IPS-20b (cell line): ENCODE data around the gene LNP1.

Experiments
- H3K27ac ChIP-seq: one replicate; pipeline ENCODE4 v1.5.1; 2013; ENCODE audit warnings: low read length
- H3K27me3 ChIP-seq: 2 replicates; pipeline ENCODE4 v1.6.1; 2013; ENCODE audit warnings: mild to moderate bottlenecking, low read length, inconsistent platforms; ENCODE audit not compliant: insufficient read depth
- H3K36me3 ChIP-seq: 2 replicates; pipeline ENCODE4 v1.6.1; 2013; ENCODE audit warnings: low read depth, mild to moderate bottlenecking, inconsistent platforms, low read length, moderate library complexity; ENCODE audit not compliant: insufficient read depth
- H3K4me1 ChIP-seq: 2 replicates; pipeline ENCODE4 v1.6.1; 2013; ENCODE audit warnings: mild to moderate bottlenecking, control low read depth, inconsistent platforms, low read length, moderate library complexity; ENCODE audit not compliant: insufficient read depth
- H3K4me3 ChIP-seq: 2 replicates; pipeline ENCODE4 v1.5.1; 2013; ENCODE audit warnings: mild to moderate bottlenecking, low read length, inconsistent platforms
- H3K9ac ChIP-seq: 2 replicates; pipeline ENCODE4 v1.6.1; 2013; ENCODE audit warnings: low read depth, mild to moderate bottlenecking, inconsistent platforms, low read length, moderate library complexity
- H3K9me3 ChIP-seq: 2 replicates; pipeline ENCODE4 v1.6.1; 2013; ENCODE audit warnings: mild to moderate bottlenecking, low read depth, low read length, inconsistent platforms; ENCODE audit not compliant: insufficient read depth

LNP1 gene

GRCh38 chr3:100492059-100493006, 91.0 kb downstream of the LNP1 start, which contains the start of gene TMEM45A:
Gene TMEM45A (plus strand): TSS chr3:100492619. CDS start chr3:100555212, 62,593 bp downstream.
- Histone ChIP-seq H3K9ac (peak within 1 kb of the TSS; percentile 79; the same call in 1 of the 2 replicates), H3K9me3 (no peaks in the 10 kb centered on the region), H3K4me3 (peak within 1 kb of the TSS; percentile 89), H3K36me3 (no peaks in the 10 kb centered on the region), H3K27me3 (no peaks in the 10 kb centered on the region), H3K27ac (no peak within 1 kb of the TSS), H3K4me1 (peaks cover 7% of the 10 kb centered on the region; the same call in 1 of the 2 replicates)

DNA sequence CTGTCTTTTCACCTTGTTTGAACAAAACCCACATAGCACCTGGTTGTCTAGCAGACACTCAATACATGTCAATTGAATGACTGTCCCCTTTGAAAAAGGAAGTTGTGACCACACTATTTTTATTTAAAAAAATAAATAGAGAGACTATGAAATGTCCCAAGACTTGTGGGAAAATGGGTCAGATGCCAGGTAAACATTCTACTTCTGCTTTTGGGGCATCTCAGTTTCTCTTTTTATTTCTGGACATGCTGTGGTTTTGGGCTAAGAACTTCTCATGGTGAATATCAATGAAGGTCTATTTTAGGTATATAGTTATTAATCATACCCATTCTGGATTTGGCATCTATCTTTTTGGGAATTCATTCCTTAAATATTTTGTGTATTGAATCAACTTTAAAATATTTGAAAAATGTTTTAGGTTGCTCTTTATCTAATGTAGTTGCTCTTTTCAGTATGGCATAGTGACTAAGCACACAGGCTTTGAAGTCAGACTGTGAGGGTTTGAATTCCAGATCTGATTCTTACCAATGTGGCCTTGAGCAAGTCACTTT, 95.4 kb downstream of the LNP1 start:
- Histone ChIP-seq H3K9ac (no peak overlapping the region), H3K4me3 (no peak overlapping the region), H3K36me3 (no peaks in the 10 kb centered on the region), H3K4me1 (peaks cover under 1% of the 10 kb centered on the region; the same call in 1 of the 2 replicates), H3K27ac (no peak overlapping the region), H3K9me3 (no peaks in the 10 kb centered on the region), H3K27me3 (no peaks in the 10 kb centered on the region)

- Histone ChIP-seq H3K9ac (no peak overlapping the region), H3K4me1 (no peaks in the 10 kb centered on the region), H3K27me3 (no peaks in the 10 kb centered on the region), H3K27ac (no peak overlapping the region), H3K36me3 (no peaks in the 10 kb centered on the region), H3K4me3 (no peak overlapping the region), H3K9me3 (no peaks in the 10 kb centered on the region)
Measured at GRCh38 chr3:100499651-100500050, 98.3 kb downstream of the LNP1 start.

DNA sequence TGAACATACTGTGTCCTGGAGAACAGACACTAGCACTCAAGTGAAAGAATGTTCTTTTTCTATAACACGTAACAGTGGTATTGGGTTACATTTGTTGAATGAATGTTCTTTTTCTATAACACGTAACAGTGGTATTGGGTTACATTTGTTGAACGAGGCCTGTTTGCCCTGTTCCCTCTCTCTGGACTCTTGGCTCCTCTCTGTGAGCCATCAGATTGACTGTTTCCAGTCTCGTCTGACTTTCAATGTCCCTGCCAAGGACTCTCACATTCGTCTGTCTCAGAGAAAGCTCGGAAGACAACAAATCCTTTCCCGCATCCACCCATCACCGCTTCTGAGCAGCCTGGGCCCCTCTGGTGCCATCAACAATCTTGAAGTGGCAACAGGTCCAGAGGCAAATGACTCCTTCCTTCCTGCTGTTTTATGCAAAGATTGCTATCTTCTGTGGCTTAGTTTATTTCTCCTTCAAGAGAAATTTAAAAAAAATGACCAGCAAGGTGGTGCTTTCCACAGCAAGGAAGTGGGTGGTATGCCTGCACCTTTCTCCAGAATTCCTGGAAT, 99.1 kb downstream of the LNP1 start:
- H3K27ac ChIP-seq: no peak overlapping the region
- no peaks in the 10 kb centered on the region for H3K4me1 ChIP-seq
- no peaks in the 10 kb centered on the region for H3K9me3 ChIP-seq
- no peak overlapping the region for H3K4me3 ChIP-seq
- no peaks in the 10 kb centered on the region for H3K27me3 ChIP-seq
- no peaks in the 10 kb centered on the region for H3K36me3 ChIP-seq
- no peak overlapping the region for H3K9ac ChIP-seq

- H3K4me3 ChIP-seq: no peak overlapping the region
- H3K27ac ChIP-seq: no peak overlapping the region
- no peaks in the 10 kb centered on the region for H3K27me3 ChIP-seq
- H3K9me3 ChIP-seq: peaks cover 7% of the 10 kb centered on the region
- H3K9ac ChIP-seq: no peak overlapping the region
- no peaks in the 10 kb centered on the region for H3K36me3 ChIP-seq
- no peaks in the 10 kb centered on the region for H3K4me1 ChIP-seq
Measured at GRCh38 chr3:100503448-100503847, 102.1 kb downstream of the LNP1 start.
